HFF-Myc (cell line): ENCODE results near the gene NOVA2.
A peak's percentile ranks its signal among the peaks of the same experiment; 100 is the strongest.
"Not testable (repeated sequence)": the region's sequence is repeated elsewhere in the genome, so short reads cannot be mapped to it uniquely, and the experiment has no call there.

Source experiments
- DNase-seq: peaks from one replicate; pipeline ENCODE4 v3.0.0-alpha.2; 2011; ENCODE audit warnings: low read depth; ENCODE audit errors: extremely low read depth
- H3K4me3 ChIP-seq: replicated peaks from 2 replicates; pipeline ENCODE4 v1.5.1; 2011; ENCODE audit warnings: low read depth, mild to moderate bottlenecking, control low read depth, low read length
- CTCF ChIP-seq: IDR thresholded peaks from 2 replicates; pipeline ENCODE4 v1.5.1; 2012; ENCODE audit warnings: mild to moderate bottlenecking, low read depth, low read length, control low read depth; ENCODE audit errors: missing control alignments

Gene NOVA2

GRCh38 chr19:45899253-45899652, 74.4 kb downstream of the NOVA2 start:
- no peak for DNase-seq
- TF ChIP-seq CTCF = no peak
- H3K4me3 ChIP-seq = no peak overlapping the region

- no peak for TF ChIP-seq CTCF
- no peak for DNase-seq
- no peak overlapping the region for H3K4me3 ChIP-seq
Observed at GRCh38 chr19:45897261-45897812, 76.3 kb downstream of the NOVA2 start.

- DNase-seq, H3K4me3 ChIP-seq: not testable (repeated sequence)
Observed at GRCh38 chr19:45895983-45896599, 77.6 kb downstream of the NOVA2 start.

- no peak overlapping the region for H3K4me3 ChIP-seq
- DNase-seq = no peak
- TF ChIP-seq CTCF = no peak
Observed at GRCh38 chr19:45895519-45895972, 78.1 kb downstream of the NOVA2 start.

- TF ChIP-seq CTCF = no peak
- no peak for DNase-seq
- no peak overlapping the region for H3K4me3 ChIP-seq
Observed at GRCh38 chr19:45890877-45891276, 82.8 kb downstream of the NOVA2 start.

GRCh38 chr19:45889210-45889885, 84.3 kb downstream of the NOVA2 start:
- no peak for DNase-seq
- TF ChIP-seq CTCF = no peak

GRCh38 chr19:45887200-45887710, 86.4 kb downstream of the NOVA2 start:
- peak overlapping the region; percentile 56 for H3K4me3 ChIP-seq
- no peak for DNase-seq
- TF ChIP-seq CTCF = no peak

More at GRCh38 chr19:45889210-45889885, 84.3 kb downstream of the NOVA2 start:
- no peak overlapping the region for H3K4me3 ChIP-seq
